NCI-H1436 treated with DMSO at 0.1 percent for 48 hours (cell line): ENCODE data around the gene INHBA.

ENCODE experiments used
- DNase-seq: peaks from one replicate; lab custom pipeline; 2025; lab: John Stamatoyannopoulos, UW

The INHBA gene

DNA sequence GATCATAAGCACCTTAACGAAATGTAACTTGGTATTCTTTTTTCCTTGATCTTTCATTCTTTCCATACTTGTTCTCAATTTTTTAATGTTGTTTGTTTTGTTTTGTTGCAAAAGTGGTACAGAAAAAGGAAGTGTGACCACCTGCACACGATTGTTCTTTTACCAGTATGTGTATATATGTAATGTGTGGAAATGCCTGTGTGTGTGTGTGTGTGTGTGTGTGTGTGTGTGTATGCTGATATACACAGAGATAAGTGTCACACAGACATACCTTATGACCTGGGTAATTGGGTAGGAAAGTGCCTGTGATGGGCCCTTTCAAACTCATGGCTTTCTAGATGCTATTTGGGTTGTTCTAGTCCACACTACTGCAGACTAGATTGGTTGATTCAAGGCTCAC lies 14.0 kb downstream of the INHBA start:
- no peak for DNase-seq

DNA sequence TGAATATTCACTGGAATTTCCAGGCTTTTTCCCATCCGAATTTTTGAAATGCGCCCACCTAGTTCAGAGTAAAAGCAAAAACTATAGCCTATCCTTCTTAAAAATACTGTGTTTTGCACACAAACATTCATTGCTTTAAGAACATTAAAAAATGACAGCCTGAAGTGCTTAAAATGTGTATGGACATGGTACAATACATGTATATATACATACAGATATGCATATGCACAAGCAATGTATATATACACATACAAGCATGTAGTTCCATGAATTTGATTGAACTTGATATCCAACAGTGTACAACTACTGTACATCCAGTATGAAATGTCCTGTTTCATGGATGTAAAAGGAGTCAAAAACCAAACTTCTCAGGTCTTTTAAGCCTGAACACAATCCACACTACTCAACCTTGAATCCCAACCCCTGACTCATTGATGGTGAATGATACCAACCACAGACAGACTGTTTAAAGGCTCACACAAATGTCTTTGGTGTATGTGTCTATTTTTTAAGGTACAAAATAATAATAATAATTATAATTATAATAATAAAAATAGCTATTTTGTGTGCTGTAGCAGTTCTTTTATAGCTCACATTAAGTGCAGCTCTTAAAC lies 14.8 kb downstream of the INHBA start:
- no peak for DNase-seq

DNA sequence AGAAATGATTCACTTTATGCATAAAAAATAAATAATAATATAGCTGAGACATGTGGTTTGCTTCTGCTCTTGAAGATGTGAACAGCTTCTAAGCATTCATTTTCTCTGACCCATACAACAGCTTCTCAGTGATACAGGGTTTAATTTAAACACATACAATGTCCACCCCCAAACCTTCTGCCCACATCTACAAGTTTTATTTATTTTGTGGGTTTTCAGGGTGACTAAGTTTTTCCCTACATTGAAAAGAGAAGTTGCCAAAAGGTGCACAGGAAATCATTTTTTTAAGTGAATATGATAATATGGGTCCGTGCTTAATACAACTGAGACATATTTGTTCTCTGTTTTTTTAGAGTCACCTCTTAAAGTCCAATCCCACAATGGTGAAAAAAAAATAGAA lies 17.2 kb downstream of the INHBA start:
- DNase-seq = no peak

DNA sequence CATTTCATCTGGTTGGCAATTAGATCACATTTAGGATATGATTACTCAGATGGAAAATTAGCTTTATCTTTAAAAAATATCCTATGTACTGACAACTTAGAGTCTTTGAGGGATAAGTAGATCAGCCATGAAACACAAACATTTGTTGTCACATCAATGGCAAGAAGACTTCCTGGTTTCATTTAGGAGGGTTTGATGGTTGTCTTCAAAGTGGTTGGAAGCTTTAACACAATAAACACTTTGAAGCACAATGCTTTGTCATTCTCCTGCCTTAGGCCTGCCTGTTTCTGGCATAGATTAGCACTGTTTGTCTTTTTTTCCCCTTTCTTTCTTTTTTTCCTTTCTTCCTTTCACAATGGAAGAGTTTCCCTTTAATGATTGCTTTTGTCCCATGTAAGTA lies 20.5 kb downstream of the INHBA start:
- no peak for DNase-seq

DNA sequence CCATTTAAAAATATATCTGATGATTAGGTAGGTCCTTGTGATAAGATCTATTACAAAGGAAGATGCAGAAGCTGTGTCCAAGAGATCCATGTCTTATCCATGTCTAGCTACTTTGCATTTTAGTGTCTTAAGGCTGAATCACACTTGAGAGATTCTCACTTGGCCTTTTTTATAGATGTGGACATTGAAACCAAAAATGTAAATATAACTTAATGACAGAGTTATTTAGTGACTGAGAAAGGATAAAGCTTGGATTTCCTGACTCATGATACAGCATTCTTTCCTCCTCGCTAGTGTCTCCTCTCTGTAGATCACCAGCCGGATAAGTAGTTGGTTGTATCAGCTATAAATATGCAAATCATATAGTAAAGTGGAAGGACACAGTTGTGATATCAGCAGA lies 23.3 kb downstream of the INHBA start:
- DNase-seq = no peak

DNA sequence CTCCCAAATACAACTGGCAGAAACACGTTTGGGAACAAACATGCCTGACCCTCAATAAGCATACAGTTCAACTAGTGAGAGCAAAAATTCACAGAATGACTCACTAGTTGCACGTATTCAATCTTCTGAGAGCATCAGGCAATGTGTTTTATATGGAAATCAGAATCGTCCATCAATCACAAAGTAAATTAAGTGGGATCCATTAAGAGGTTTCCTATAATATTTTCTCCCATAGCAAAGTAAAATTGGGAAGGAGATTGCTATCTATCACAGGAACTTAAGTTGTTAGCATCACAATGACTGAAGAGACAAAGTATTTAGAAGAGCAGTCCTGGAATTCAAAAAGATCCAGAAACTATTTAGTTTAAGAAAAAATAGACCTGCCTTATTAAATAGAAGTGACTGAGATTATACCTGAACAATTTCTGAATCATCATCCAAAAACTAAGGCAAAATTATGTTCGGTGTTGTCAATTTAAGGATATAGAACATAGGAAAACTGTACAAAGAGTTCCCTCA lies 28.3 kb downstream of the INHBA start:
- DNase-seq = no peak

DNA sequence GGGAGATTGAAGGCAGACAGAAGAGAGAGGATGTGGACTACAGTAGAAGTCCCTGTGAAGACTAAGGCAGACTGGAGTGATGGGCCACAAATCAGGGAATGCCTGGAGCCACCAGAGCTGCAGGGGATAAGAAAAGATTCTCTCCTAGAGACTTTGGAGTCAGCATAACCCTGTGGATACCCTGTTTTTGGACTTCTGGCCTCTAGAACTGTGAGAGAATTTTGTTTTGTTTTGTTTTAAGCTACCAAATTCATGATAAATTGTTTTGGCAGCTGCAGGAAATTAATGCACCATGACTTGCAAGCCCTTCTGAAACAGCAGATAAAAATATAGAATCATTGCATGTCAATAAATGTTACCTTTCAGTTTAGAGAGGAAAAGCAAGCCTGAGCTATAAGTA lies 41.3 kb downstream of the INHBA start:
- DNase-seq = no peak

DNA sequence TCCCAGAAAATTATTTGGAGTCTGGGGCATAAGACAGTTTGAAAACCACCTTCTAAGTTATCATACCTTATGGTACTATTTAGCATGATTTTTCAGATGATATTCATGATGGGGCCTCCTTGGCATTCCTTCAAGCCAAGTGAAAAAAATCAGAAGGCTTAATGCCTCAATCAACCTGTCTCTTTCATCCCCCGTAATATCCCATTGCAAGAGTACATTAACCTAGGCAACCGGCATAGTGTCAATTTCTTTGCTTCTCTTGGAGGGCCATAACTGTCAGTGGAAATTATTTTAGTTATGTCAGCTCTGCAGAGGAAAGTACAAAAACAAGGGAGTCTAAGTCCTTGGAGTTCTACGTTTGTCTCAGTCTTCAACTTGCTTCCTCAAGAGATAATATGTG lies 43.4 kb downstream of the INHBA start:
- no peak for DNase-seq

DNA sequence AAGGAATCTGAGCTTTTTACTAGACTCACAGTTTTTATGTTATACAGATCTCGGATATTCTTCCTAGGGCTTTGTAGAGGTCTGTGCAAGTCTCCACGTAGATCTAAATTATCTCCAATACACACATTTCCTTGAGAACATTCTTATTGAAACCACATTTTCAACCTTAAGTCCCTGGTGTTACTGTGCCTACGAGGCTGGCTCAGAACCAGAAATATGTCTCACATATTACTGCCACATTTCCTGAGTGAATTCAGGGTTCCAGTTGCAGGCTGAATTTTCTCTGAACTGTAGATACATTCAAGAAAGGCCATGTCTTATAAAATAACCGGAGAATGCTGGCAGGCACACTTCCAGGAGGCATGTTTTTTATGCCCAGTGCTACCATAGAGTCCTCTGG lies 46.5 kb downstream of the INHBA start:
- no peak for DNase-seq

DNA sequence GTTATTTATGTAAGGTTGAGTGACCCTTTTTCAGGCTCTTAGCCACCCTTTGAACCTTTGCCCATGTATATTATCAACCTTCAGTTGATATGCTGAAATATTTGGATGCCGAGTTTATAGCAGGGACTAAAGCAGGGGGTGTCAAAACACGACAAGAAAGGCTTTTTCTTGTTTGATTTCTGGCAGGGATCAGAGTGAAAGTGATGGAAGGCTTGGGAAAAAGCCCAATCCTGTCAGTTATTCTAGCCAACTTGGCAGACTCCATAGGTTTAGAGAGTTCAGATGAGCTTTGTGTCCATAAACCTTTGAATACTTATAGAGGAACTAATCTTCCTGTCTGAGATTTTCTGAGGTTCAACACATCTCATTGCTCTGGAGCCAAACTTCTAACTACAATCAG lies 47.5 kb downstream of the INHBA start:
- no peak for DNase-seq

DNA sequence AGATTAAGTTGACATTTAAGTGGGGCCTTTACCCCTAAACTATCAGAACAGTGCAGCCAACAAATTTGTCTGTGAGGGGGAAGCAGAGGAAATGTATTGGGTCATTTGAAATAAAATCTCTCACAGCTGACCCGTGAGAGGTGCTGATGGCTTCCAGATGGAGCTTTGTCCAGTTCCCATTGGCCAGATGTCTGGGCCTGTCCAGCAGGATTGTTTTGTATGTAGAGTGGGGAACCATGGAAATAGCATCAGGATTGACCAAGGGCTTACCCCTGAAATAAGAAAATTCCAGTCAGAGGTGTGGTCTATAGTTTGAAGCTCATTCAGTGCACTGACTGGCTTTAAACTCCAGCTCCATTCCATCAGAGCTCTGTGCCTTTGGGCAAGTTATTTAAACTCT lies 50.6 kb downstream of the INHBA start:
- DNase-seq = no peak

DNA sequence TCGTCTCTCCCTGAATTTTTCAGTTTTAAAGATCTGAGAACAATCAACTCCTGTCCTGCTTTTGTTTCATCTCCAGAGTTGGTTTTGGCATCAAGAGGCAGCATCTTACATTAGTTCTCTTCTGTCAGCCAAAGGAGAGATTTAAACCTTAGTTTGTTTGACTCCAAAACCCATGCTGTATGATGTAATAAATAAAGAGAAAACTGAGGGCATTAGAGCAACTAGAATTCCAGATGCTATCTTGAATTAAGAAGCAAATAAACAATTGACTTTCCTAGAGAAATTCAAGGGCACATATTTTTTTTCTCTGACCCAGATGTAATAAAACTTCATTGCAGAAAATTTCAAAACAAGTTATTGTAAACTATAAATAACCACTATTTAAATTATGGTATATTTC lies 54.4 kb downstream of the INHBA start:
- no peak for DNase-seq

DNA sequence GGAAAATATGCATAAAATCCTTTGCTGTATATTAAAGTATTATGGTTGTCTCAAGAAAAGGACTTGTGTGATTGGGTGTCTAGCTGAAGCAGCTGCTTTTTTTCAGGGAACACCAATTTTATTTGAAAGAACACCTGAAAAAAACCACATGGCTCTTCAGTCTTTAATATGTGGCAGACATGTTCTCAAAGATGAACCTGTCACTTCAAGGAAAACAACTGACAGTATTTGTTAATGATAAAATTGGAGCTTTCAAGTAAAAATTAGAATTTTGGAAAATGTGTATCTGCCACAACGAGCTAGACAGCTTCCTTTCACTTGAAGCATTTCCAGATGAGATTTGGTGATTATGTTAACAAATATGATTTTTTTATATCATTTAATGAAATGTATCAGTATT lies 59.3 kb downstream of the INHBA start:
- DNase-seq = no peak

DNA sequence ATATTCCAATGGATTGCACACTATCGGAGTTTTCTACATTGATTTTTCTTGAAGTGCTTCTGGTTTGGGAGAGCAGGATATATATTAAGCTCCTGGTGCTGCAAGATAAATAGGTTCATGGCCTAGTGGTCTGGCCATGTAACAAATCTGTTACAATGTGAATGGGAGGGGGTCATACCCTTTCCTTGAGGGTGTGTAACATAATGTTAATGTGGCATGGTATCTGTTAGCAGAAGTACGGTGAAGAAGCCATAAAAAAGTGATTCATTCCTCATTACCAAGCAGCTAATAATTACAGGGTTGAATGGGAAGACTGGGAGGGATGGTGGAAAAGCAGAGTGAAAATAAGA lies 61.2 kb downstream of the INHBA start:
- DNase-seq = no peak

DNA sequence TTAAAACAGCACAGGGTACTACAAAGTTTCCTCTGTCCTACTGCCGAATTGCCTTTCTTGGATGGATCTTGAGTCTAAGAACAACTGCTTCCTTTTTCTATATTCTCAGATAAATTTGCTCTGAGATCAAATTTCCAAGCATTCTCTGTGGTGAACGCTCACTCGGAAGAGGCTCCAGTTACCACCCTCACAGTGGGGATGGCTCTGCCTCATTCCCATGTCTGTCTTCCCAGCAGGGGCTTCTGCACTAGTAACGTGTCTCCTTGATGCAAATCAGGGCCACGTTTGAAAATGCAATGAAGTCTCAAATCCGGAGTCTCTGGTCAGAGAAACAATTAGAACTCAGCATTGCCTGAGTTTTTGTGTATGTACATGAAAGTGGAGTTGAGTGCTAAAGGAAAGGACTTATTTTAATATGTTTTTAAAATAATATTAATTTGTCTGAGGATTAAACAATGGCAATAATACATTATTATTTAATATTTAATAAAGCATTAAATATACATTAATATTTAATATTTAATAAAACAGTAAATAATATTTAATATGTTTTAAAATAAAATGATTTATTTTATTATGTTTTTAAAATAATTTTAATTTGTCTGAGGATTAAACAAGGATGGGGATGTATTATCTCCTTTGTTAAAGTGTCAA lies 61.8 kb downstream of the INHBA start:
- no peak for DNase-seq

DNA sequence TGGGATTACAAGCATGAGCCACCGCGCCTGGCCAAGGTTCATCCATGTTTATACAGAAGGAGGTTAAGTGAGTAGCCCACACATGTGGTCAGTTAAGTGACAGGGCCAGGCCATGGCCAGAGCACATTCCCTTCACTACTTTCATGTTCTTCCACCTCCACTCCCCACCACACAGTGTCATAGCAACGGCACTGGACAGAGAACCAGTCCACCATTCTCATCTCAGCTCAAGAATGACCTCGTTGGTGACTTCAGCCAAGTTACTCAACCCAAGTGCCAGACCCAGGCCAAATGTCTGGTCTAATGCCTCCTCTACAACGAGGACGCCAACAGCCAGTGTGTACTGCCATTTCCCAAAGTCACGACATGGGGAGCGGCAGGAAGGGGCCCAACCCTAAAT lies 62.4 kb downstream of the INHBA start:
- DNase-seq = no peak

DNA sequence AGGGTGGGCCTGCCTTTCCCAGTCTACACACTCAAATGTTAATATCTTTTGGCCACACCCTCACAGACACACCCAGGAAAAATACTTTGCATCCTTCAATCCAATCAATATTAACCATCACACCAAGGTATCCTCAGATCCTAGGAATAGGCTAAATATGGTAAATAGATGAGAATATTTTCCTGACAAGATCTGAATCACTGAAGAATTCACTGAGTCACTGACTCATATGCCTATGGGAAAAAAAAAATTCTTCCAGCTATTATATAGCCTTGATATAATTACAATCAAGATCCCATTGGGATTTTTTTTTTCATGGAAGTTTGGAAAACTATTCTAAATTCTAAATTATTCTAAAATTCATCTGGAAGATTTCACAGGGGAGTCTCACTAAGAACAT lies 65.8 kb downstream of the INHBA start:
- no peak for DNase-seq
